Skin epidermis (tissue), 12 donors: ENCODE measurements around the gene FSTL4.

Source experiments
- H3K27ac ChIP-seq, 21 experiments: fragments of 200-600 bp; sonication (generic) in 11 of 21; one replicate each; pipeline ENCODE4 v1.5.0; 2020; ENCODE audit warnings: mild to moderate bottlenecking in 3 of 21, inconsistent platforms in 2 of 21, moderate library complexity in 2 of 21
- H3K4me3 ChIP-seq, 7 experiments: fragments of 200-600 bp; sonication (generic) in 2 of 7; one replicate each; pipeline ENCODE4 v1.5.0; 2020; ENCODE audit warnings: inconsistent platforms in 2 of 7, mild to moderate bottlenecking in 2 of 7, moderate library complexity in 1 of 7

The FSTL4 gene

DNA sequence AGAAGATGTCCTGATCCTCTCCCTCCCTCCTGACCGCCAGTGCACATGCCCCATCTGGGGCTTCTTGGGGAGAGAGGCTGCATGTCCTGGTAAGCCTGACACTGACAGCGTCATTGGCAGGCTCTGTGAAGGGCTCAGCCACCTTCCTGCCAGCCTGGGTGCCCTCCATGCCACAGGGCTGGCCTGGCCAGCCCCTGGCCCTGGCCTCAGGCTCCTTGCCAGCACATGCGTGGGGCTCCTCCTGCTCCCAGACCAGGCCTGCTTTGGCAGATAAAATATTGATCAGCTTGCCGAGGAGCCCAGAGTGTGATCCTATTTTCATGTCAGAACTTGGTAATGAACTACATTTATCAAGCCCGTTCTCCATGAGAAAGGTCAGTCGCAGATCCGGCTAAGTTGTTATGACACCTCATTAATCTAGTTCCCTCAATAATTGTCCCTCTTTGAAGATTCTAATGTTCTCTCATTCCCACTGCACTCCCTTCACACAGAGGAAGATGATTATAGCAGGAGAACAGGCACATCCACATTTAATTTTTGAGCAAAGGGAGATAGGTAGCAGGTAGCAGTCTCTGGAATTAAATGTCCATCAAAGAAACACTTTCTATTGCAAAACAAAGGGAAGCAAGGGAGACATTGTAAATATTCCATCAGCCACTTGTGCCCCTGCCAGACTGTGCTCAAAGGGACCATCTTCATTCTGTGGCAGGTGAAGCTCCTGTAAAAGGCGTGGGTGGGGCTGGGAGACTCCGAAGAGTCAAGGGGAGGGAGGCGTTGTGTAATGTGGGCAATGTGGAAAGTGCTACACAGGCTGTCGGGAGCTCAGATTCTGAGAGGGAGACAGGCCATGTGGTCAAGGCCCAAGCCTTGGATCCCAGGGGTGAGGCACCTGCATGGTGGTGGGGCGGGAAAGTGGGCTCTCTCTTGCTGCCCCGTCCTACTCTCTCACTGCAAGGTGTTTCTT lies 288.6 kb downstream of the FSTL4 start:
- H3K4me3 ChIP-seq = no peak overlapping the region
- no peak overlapping the region for H3K27ac ChIP-seq

DNA sequence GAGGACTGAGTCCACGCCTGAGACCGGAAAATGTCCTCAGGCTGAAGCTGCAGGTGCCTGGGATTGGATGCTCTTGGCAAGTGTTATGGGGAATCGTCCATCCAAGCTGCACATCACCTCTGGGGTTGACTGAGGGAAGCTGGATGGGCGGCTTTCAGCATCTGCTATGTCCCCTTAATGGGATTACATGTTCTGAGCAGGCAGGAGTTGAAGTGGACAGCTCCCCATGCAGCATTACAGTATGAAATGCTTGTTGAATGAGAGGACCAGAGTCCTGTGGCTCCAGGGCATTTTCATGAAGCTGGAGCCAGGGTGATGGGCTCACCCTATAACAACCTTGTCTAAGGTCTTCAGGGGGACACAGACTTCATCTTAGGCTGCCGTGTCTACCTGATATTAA lies 289.6 kb downstream of the FSTL4 start:
- no peak overlapping the region for H3K4me3 ChIP-seq
- H3K27ac ChIP-seq = no peak overlapping the region

DNA sequence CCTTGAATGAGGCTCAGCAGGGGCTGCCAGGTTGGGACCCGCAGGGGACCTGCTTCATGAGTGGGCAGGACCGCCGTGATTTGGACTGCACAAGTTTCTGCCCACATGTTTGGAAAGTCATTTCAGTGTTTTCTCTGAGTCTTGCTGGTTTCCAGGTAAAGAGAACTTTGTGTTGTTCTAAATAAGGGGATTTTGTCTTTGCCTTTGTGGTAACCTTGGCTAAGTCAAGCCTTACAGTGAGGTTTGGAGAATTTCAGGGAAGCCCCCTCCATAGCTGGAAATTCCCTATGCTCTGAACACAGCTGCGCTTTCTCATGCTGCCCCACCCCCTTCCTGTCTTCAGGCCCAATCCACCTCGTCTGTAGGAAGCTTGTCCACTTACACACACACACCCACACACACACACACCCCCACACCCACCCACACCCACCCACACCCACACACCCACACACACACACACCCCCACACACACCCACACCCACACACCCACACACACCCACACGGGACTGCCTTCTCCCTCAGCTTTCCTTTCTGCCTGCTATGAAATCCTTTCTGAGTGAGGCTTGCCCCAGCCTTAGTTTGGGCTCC lies 290.4 kb downstream of the FSTL4 start:
- no peak overlapping the region for H3K27ac ChIP-seq
- no peak overlapping the region for H3K4me3 ChIP-seq

DNA sequence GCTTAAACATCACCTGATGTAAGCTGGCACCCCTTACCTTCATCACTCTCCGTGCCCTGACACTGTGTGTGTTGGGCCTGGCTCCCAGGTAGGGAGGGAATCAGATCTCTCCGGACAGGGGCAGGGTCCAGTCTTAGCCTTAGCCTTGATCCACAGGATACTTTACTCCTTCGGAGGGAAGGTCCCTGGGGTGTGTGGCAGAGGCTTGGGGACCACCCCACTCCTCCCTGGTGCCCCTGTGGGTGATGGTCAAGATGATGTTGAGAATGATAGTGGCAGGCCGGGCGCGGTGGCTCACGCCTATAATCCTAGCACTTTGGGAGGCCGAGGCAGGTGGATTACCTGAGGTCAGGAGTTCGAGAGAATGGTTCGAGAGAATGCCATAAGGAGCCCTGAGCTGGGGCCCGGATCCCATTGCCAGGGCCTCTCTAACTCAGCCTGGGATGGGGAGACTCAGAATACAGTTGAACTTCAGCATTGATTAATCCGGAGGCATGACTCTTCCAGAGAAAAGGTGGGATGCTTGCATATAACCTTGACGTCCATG lies 291.0 kb downstream of the FSTL4 start:
- Histone ChIP-seq H3K4me3 (no peak overlapping the region), H3K27ac (no peak overlapping the region)

DNA sequence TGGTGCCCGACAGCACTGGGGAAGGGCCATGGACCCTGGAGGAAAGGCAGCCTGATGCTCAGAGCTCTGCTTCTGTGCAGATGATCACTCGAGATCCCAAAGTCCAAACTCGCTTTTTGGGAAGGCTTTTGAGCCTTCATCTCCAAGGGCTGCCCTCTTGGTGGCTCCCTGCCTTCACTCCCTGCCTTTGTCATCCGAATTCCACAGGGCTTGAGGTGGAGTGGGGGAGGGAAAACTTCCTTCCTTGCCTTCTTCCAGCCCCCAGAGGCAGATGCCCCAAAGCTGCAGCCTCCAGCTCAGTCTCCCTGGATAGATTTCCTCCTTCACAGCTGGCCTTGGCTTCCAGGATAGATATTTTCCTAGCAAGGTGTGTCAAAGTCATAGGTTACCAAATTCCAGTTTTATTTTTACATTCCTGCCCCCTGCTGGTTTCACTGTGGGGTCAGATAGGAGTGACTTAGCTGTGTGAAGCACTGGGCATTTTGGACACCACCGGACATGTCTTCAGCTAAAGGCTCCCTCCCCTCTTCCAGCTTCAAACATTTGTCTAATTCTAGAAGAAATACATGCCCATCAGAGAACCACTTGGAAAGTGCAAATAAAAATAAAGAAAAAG lies 292.3 kb downstream of the FSTL4 start:
- Histone ChIP-seq H3K27ac (no peak overlapping the region), H3K4me3 (no peak overlapping the region)

DNA sequence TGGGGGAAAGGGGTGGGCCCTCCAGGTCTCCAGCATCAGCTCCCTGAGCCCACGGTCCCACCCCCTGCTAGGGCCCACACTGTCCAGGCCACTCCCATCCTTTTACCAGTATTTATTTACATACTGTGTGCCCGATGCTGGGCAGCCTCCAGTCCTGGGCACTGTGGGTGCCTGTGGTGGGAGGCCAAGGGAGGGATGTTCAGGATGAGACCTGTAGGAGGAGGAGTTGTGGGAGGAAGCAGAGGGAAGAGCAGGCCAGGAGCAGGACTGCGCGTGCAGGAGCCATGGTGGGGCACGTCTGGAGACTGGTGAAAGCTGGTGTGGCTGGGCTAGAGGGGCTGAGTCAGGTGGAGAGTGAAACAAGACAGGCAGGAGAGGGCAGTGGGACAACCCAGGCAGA lies 293.1 kb downstream of the FSTL4 start:
- no peak overlapping the region for H3K4me3 ChIP-seq
- no peak overlapping the region for H3K27ac ChIP-seq

DNA sequence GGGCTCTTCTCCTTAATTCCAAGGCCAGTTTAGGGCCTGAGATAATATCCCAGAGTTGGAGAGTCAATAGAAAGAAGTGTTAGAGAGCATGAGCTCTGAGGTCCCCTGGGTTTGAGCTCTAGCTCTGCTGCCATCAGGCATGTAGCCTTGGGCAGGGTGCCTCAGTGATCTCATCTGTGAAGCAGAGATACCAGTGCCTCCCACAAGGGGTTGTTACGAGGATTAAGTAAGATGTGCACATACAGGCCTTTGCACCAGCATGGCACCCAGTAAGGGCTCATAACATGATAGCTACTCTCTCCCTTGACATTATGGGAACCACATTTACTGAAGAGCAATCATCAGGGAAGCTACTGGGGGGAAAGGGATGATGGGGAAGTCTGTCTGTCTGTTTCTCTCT lies 294.8 kb downstream of the FSTL4 start:
- Histone ChIP-seq H3K27ac (no peak overlapping the region), H3K4me3 (no peak overlapping the region)

DNA sequence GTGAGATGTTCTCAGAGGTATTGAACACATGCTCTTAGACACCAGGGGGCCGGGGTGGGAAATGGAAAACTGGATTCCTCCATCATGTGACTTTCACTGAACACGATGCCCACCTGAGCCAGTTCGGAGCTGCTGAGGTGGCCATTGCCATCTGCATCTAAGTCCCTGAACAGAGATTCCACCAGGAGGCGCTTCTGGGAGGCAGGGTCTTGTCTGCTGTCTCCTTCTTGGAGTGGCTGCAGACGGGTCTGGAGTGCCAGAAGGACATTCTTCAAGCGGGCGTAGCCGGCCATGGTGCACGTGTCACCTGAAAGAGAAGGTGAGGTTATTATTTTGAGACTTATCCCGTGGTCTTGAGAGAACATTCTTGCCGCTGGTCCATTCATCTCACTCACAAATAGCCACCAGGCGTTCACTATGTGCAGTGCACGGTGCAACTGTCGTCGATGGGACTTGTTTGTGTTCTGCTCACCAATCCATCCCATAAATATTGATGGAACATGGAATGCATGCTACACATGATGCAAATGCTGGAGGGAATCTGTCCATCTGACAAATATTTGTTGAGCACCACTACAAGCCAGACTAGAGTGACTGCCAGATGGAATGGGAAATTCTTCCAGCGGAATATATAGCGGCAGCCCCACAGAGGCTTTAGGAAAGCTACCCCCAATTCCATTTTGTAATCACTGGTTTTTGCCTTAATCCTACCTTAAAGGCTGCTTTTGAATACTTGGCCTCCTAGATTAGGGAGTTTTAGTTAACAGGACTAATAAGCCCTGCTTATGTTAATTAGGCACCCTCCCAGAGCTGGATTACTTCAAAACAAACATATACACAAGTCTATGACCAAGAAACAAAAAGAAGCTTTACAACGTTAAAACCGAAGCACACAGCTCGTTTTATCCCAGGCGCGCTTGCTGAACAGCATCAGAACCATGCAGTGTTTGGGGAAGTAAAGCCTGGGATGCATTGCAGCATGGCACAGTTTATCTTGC lies 295.7 kb downstream of the FSTL4 start:
- Histone ChIP-seq H3K27ac (no peak overlapping the region), H3K4me3 (no peak overlapping the region)

DNA sequence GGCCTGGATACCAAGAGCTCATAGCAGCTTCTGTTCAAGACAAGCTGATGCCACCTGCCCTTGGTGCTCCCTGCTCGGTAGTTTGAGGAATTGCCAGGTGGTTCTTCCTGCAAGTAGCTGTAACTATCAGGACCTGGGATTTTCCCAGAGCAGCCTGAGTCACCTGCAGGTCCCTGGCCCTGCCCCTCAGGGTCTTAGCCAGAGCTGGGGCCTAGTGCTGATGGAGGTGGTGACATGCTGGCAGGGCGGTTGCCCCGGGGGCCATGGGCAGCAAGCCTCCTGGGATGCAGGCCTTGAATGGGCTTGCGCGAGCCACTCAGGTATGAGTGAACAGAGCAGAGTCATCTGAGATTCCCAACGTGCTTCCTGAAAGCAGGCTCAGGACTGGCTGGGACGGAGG lies 298.3 kb downstream of the FSTL4 start:
- Histone ChIP-seq H3K4me3 (no peak overlapping the region), H3K27ac (no peak overlapping the region)

DNA sequence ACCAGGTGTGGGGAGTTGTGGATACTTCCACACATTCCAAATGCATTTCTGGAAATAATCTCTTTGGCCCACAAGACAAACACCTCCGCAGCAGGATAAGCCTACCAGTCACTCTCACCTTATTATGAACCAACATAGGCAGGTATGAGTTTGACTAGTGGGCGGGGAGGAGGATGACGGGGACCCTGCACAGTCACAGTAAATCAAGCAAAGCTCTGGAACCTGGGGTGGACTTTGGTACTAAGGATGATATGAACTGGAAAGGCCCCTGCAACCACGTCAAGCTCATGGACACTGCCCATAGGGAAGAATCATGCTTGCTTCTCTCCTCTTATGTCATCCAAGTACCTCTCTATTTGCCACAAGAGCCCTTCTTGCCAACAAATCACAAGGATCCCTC lies 301.2 kb downstream of the FSTL4 start:
- no peak overlapping the region for H3K4me3 ChIP-seq

DNA sequence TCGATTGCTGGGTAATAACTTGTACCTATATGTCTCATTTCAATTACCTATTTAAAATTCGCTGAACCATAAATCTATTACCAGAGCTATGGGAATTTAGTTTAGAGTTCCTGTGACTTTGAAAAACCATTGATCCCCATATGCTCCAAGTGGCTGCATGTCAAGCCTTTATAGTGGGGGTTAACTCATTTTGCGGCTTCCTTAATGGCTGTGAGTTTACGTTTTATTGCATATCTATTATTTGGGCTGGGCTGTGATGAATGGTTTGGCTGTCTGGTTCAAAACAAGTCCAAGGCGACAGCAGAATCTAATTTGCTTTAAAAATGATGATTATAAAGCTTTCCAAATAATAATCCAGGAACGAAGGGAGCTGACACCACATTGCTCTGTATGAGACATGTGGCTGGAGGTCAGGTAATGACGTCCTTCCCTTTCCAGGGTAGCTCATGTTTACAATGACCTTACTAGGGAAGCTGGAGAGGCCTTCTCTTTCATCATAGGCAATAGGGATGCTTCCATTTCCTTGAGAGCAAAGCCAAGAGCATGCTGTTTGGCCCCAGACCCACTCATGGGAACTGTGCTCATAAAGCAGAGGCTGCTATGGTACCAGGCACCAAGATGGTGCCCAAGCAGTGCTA lies 302.2 kb downstream of the FSTL4 start:
- Histone ChIP-seq H3K4me3 (no peak overlapping the region), H3K27ac (no peak overlapping the region)

More for the DNA sequence above, 301.2 kb downstream of the FSTL4 start:
- H3K27ac ChIP-seq = no peak overlapping the region

DNA sequence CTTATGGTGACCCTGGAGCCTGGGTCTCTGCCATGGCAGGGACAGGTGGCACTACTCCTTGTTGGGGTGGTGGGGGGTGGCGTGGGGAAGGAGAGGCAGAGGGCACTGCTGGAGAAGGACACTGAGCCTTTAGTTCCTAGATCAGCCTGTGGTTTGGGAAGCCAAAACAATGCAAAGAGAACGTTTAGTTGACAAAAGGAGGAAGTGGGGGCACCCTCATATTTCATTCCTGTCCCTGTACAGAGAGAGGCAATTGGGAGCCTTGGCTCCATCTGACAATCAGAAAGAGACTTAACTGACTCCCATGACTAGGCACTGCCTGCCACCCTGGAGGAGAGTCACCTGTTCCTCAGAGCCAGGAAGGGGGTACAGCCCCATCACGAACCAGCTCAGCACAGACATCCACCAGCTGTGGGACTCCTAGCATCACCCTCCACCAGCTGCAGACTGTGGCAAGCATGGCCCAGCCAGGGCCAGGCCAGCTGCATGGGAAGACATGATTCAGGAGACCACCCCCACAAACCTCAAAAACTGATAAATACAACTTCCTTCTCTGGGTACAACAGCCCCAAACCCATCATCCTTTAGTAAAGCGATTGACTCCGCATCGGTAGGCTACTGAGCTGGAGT lies 303.1 kb downstream of the FSTL4 start:
- no peak overlapping the region for H3K27ac ChIP-seq
- no peak overlapping the region for H3K4me3 ChIP-seq

DNA sequence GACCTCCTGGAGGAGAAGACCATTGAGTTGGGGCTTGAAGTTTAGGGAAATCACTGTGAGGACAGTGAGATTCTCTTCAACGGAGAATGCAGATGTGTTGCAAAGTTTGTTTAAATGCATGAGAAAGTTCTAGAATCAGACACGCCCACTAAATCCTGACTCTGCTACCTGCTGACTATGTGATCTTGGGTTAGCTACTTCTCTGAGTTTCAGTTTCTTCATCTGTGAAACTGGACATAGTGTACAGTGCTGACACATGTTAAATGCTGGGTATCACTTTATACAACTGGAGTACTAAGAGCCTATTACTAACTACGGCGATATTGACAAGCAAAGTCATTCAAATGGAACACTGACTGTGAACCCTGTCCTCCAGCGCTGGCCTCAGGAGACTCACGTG lies 305.1 kb downstream of the FSTL4 start:
- Histone ChIP-seq H3K4me3 (no peak overlapping the region), H3K27ac (no peak overlapping the region)

DNA sequence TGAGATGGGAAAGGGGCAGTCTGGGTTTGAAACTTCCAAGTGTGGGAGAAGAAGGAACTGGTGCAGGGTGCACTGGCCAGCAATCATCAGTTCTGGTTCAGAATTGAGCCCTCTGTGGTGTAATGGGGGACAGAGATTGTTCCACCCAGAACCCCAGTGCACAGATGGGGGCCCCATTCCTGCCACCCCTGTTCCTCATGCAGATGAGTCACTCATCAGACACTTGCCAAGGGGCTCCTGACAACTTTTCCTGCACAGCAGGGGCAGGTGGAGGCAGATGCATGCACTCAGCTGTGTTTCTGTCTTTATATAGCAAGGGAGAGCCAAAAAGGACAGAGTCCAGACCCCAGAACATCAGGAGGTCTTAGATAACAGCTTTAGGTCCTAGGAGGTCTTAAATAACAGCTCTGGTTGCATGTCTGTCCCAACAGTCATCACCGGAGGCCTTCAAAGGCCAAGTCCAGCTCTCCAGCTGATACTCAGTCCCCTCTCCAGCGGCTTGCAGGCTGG lies 307.6 kb downstream of the FSTL4 start:
- no peak overlapping the region for H3K27ac ChIP-seq
- H3K4me3 ChIP-seq = no peak overlapping the region

DNA sequence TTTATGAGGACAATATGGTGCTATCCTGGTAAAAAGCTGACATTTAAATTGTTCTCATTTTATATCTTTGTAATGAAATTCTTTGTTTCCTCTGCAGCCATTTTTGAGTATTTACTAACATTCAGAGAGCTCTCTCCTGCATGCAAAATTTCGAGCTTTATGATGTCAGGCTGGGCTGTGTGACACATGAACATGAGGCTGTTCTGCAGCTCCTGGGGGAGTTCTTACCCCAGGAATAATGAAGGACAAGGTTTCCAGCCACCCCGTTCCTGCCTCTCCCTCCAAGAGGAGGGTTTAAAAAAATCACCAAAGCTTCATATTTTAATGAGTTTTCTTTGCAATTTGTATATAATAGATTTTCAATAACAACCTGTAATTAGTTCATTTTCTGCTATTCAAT lies 308.2 kb downstream of the FSTL4 start:
- Histone ChIP-seq H3K27ac (no peak overlapping the region), H3K4me3 (no peak overlapping the region)

DNA sequence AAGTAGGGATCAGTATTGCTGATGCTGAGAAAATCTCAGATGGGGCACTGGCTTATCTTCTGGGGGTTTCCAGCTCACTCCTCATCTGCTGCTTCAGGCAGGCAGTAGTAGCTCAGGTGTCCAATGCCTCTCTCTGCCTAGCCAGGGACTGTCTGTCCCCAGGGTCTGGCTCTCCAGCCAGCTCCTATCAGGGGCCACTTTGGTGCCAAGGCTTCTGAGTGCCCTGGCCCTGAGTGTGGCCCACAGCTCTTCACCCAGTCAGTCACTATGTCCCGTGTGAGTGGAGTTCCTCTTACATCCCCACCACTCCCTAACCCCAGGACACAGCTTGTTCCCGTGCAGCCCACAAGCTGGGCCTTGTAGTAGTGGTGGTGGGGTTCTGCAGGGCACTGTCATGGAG lies 309.0 kb downstream of the FSTL4 start:
- Histone ChIP-seq H3K27ac (no peak overlapping the region), H3K4me3 (no peak overlapping the region)

DNA sequence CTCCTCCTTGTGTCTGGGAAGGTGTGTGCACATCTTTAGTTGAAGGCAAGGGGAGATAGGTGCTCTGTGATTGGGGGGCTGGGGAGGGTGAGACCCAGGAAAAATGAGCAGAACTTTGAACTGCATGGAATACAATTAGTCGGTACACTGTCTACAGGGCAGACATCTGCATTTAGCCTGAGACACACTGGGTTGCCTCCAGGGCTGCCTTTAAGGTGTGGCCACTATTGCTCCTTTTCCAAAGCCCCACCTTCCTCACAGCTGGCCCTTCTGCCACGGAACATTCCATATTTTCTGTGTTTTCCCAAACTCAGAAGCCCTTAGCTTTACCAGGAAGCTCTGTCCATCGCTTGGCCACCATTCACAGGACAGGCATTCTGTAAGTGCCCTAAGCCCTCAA lies 312.6 kb downstream of the FSTL4 start:
- H3K27ac ChIP-seq = no peak overlapping the region
- H3K4me3 ChIP-seq = no peak overlapping the region

DNA sequence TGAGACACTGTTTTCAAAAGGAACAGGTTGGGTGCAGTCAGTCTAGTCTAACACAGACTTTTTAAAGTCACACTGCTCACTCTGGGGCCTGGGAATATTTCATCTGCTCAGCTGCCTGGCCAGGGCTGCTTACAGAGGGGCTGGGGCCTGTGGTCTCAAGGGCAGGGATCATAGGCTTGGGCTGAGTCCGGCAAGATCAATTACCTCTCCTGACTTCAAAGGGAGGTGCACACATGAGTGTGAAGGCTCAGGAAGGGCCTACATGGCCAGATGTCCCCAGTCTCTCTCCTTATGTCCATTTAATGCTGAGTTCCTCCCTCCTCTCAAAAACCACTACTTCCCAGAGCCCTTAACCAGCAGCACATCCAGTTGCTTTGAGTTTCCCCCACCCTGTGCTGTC lies 313.3 kb downstream of the FSTL4 start:
- no peak overlapping the region for H3K4me3 ChIP-seq
- H3K27ac ChIP-seq = no peak overlapping the region
